H1 (cell line): ENCODE measurements around the gene TPPP3. TPM values are rescaled to one million over a fixed set of nuclear protein-coding genes. Genes with fewer than 3 reads are reported as not detected.

Source experiments
- CTCF ChIA-PET: fragments of 300-600 bp; sonication (Branson Sonifier 250); formaldehyde crosslinking; loops from one replicate; lab custom pipeline; 2021; ENCODE audit not compliant: partially characterized antibody; lab: Charles Lee
- POLR2A ChIA-PET: fragments of 300-600 bp; sonication (Branson Sonifier 250); formaldehyde crosslinking; loops from one replicate; lab custom pipeline; 2021; ENCODE audit warnings: inconsistent platforms; ENCODE audit not compliant: partially characterized antibody; lab: Charles Lee
- DNase-seq, 2 experiments: peaks; one replicate each; pipeline versions ENCODE4 v3.0.0 to v3.0.0-alpha.2; 2010 to 2022; ENCODE audit warnings: low spot score in 2 of 2, low read depth in 1 of 2, mixed read lengths in 1 of 2
- FAIRE-seq: peaks from 2 replicates; lab custom pipeline; 2011; peaks lifted over from hg19 to GRCh38; lab: Jason Lieb, UNC
- H2AFZ ChIP-seq: 2 replicates; pipeline ENCODE4 v1.8.1; 2012; ENCODE audit warnings: low read length, inconsistent platforms
- H2AK5ac ChIP-seq: 2 replicates; pipeline ENCODE4 v1.6.1; 2013; ENCODE audit warnings: low read depth, low read length
- H2BK120ac ChIP-seq: replicated peaks from 2 replicates; pipeline ENCODE3; 2013; ENCODE audit warnings: low read depth, low read length, inconsistent platforms
- H2BK12ac ChIP-seq: 2 replicates; pipeline ENCODE4 v1.6.1; 2013; ENCODE audit warnings: low read depth, low read length
- H2BK15ac ChIP-seq: 2 replicates; pipeline ENCODE4 v1.6.1; 2013; ENCODE audit warnings: low read length
- H2BK20ac ChIP-seq: 2 replicates; pipeline ENCODE4 v1.6.1; 2013; ENCODE audit warnings: low read length
- H2BK5ac ChIP-seq: 2 replicates; pipeline ENCODE4 v1.6.1; 2013; ENCODE audit warnings: low read depth, low read length
- H3K14ac ChIP-seq: 2 replicates; pipeline ENCODE4 v1.6.1; 2013; ENCODE audit warnings: inconsistent platforms; ENCODE audit not compliant: insufficient read length
- H3K18ac ChIP-seq: 2 replicates; pipeline ENCODE4 v1.6.1; 2013; ENCODE audit warnings: low read length; ENCODE audit errors: extremely low read depth
- H3K23ac ChIP-seq: 2 replicates; pipeline ENCODE4 v1.6.1; 2013; ENCODE audit warnings: inconsistent platforms; ENCODE audit not compliant: insufficient read length
- H3K23me2 ChIP-seq: 2 replicates; pipeline ENCODE4 v1.6.1; 2013; ENCODE audit warnings: low read depth, low read length
- H3K27ac ChIP-seq: 2 replicates; pipeline ENCODE4 v1.6.1; 2011; ENCODE audit warnings: low read depth, low read length, inconsistent platforms
- H3K27me3 ChIP-seq, 4 experiments: replicated peaks in 1 of 4; 1 replicate in 1 of 4; 2 replicates in 3 of 4; pipeline versions ENCODE4 v1.6.1 to v1.8.1; 2011 to 2013; ENCODE audit warnings: low read length in 3 of 4, mild to moderate bottlenecking in 3 of 4, inconsistent platforms in 2 of 4, mixed read lengths in 2 of 4, moderate library complexity in 1 of 4; ENCODE audit not compliant: control insufficient read depth in 3 of 4, insufficient read depth in 3 of 4; ENCODE audit errors: extremely low read depth in 1 of 4
- H3K36me3 ChIP-seq, 4 experiments: 2 replicates each; pipeline versions ENCODE4 v1.6.1 to v1.8.1; 2011 to 2013; ENCODE audit warnings: mild to moderate bottlenecking in 4 of 4, low read length in 3 of 4, moderate library complexity in 2 of 4, control low read depth in 1 of 4, inconsistent platforms in 1 of 4; ENCODE audit not compliant: insufficient read depth in 4 of 4, control insufficient read depth in 2 of 4
- H3K4ac ChIP-seq: replicated peaks from 2 replicates; pipeline ENCODE3; 2013; ENCODE audit warnings: low read length, low read depth, mixed read lengths, inconsistent platforms; ENCODE audit not compliant: insufficient read length
- H3K4me1 ChIP-seq, 4 experiments: replicated peaks in 1 of 4; 1 replicate in 1 of 4; 2 replicates in 3 of 4; pipeline versions ENCODE4 v1.6.1 to v1.8.1; 2011 to 2013; ENCODE audit warnings: low read length in 3 of 4, inconsistent platforms in 2 of 4, mixed read lengths in 1 of 4; ENCODE audit not compliant: insufficient read depth in 4 of 4, control insufficient read depth in 3 of 4
- H3K4me2 ChIP-seq, 2 experiments: 2 replicates each; pipeline versions ENCODE4 v1.6.1 to v1.8.1; 2011 to 2013; ENCODE audit warnings: low read depth in 2 of 2, low read length in 2 of 2, control low read depth in 1 of 2, inconsistent platforms in 1 of 2, mild to moderate bottlenecking in 1 of 2; ENCODE audit not compliant: insufficient read depth in 1 of 2
- H3K4me3 ChIP-seq, 4 experiments: fragments of 200-600, 300-600 bp in 1 of 4; sonication (generic), shearing (Covaris generic), sonication (Bioruptor Twin) in 1 of 4; 2 replicates each; pipeline versions ENCODE4 v1.5.1 to v1.8.1; 2011 to 2016; ENCODE audit warnings: low read length in 4 of 4, low read depth in 3 of 4, control low read depth in 2 of 4, inconsistent platforms in 2 of 4, mild to moderate bottlenecking in 2 of 4, mixed read lengths in 1 of 4, moderate library complexity in 1 of 4; ENCODE audit not compliant: insufficient read depth in 2 of 4; ENCODE audit errors: extremely low read depth in 1 of 4
- H3K56ac ChIP-seq: replicated peaks from 2 replicates; pipeline ENCODE3; 2013; ENCODE audit warnings: low read depth, mild to moderate bottlenecking, mixed read lengths, low read length, inconsistent platforms; ENCODE audit not compliant: insufficient read length
- H3K79me1 ChIP-seq: 2 replicates; pipeline ENCODE4 v1.6.1; 2013; ENCODE audit warnings: low read depth, low read length, control low read depth
- H3K79me2 ChIP-seq, 2 experiments: 2 replicates each; pipeline versions ENCODE4 v1.6.1 to v1.8.1; 2012 to 2013; ENCODE audit warnings: low read length in 2 of 2, mild to moderate bottlenecking in 2 of 2, inconsistent platforms in 1 of 2; ENCODE audit not compliant: insufficient read depth in 2 of 2, control insufficient read depth in 1 of 2
- H3K9ac ChIP-seq, 4 experiments: replicated peaks in 1 of 4; 1 replicate in 1 of 4; 2 replicates in 3 of 4; pipeline versions ENCODE4 v1.6.1 to v1.8.1; 2011 to 2013; ENCODE audit warnings: low read depth in 3 of 4, low read length in 3 of 4, control low read depth in 2 of 4, mild to moderate bottlenecking in 2 of 4, moderate library complexity in 2 of 4, inconsistent platforms in 1 of 4; ENCODE audit errors: extremely low read depth in 1 of 4
- H3K9me3 ChIP-seq, 2 experiments: 2 replicates each; pipeline versions ENCODE4 v1.6.1 to v1.8.1; 2012 to 2013; ENCODE audit warnings: mild to moderate bottlenecking in 2 of 2, moderate library complexity in 2 of 2, control low read depth in 1 of 2, inconsistent platforms in 1 of 2, low read depth in 1 of 2, low read length in 1 of 2, mixed read lengths in 1 of 2; ENCODE audit not compliant: insufficient read depth in 2 of 2
- H4K20me1 ChIP-seq, 2 experiments: replicated peaks in 1 of 2; 2 replicates each; pipeline versions ENCODE3 to v1.8.1; 2011 to 2013; ENCODE audit warnings: inconsistent platforms in 2 of 2, low read length in 2 of 2, mild to moderate bottlenecking in 1 of 2; ENCODE audit not compliant: insufficient read depth in 2 of 2, control insufficient read depth in 1 of 2
- H4K5ac ChIP-seq: 2 replicates; pipeline ENCODE4 v1.6.1; 2013; ENCODE audit warnings: low read length, low read depth, mixed read lengths, inconsistent platforms; ENCODE audit not compliant: insufficient read length
- H4K8ac ChIP-seq: 2 replicates; pipeline ENCODE4 v1.8.0; 2013; ENCODE audit warnings: mild to moderate bottlenecking, moderate library complexity, low read length, inconsistent platforms; ENCODE audit not compliant: insufficient read depth; ENCODE audit errors: extremely low read depth
- H4K91ac ChIP-seq: replicated peaks from 2 replicates; pipeline ENCODE3; 2013; ENCODE audit warnings: low read length, mixed read lengths, inconsistent platforms; ENCODE audit not compliant: insufficient read length
- EP300 ChIP-seq, 2 experiments: IDR thresholded peaks; 1 replicate in 1 of 2; 2 replicates in 1 of 2; pipeline ENCODE4 v1.6.1; 2011 to 2012; ENCODE audit warnings: low read depth in 2 of 2, low read length in 2 of 2, mild to moderate bottlenecking in 2 of 2, borderline replicate concordance in 1 of 2, inconsistent platforms in 1 of 2, moderate library complexity in 1 of 2
- FOSL1 ChIP-seq: IDR thresholded peaks from 2 replicates; pipeline ENCODE4 v1.6.1; 2011; ENCODE audit warnings: mild to moderate bottlenecking, low read depth, low read length, moderate library complexity; ENCODE audit not compliant: insufficient read depth
- HDAC2 ChIP-seq, 2 experiments: fragments of 300-600 bp in 1 of 2; sonication (generic) in 1 of 2; IDR thresholded peaks; 2 replicates each; pipeline ENCODE4 v1.6.1; 2011 to 2012; ENCODE audit warnings: low read depth in 2 of 2, low read length in 2 of 2, mild to moderate bottlenecking in 2 of 2, moderate library complexity in 2 of 2, borderline replicate concordance in 1 of 2, inconsistent platforms in 1 of 2
- POLR2A ChIP-seq, 2 experiments: IDR thresholded peaks; 1 replicate in 1 of 2; 2 replicates in 1 of 2; pipeline ENCODE4 v1.6.1; 2011; ENCODE audit warnings: low read depth in 2 of 2, low read length in 2 of 2, mild to moderate bottlenecking in 2 of 2; ENCODE audit errors: control extremely low read depth in 1 of 2
- SAP30 ChIP-seq: fragments of 300-600 bp; sonication (generic); IDR thresholded peaks from 2 replicates; pipeline ENCODE4 v1.7.1; 2012; ENCODE audit warnings: low read length, moderate library complexity, mild to moderate bottlenecking, inconsistent platforms; ENCODE audit not compliant: insufficient read depth, insufficient replicate concordance
- SP1 ChIP-seq: IDR thresholded peaks from 2 replicates; pipeline ENCODE4 v1.6.1; 2011; ENCODE audit warnings: low read depth, low read length
- SP4 ChIP-seq: IDR thresholded peaks from 2 replicates; pipeline ENCODE4 v1.6.1; 2012; ENCODE audit warnings: low read length, inconsistent platforms
- WGBS, 2 experiments: shearing (Covaris generic) in 1 of 2; methylation state at CpG; one replicate each; pipeline versions ENCODE4 v1.1.6 to v1.1.7; 2013 to 2015; ENCODE audit warnings: low lambda C conversion rate in 2 of 2, mixed read lengths in 2 of 2, inconsistent platforms in 1 of 2, low coverage in 1 of 2, missing lambda C conversion rate in 1 of 2; ENCODE audit not compliant: insufficient replicate concordance in 2 of 2, insufficient coverage in 1 of 2, insufficient read length in 1 of 2; ENCODE audit errors: extremely low coverage in 1 of 2, missing lambda C conversion rate in 1 of 2; 5-methylcytosine and 5-hydroxymethylcytosine counted together
- polyA plus RNA-seq, 7 experiments: library from polyadenylated mRNA; depleted of rRNA in 3 of 7; stranded (reverse) in 5 of 7; unstranded in 2 of 7; fragments of >200 nt in 5 of 7; fragments of 200-250 nt in 2 of 7; gene quantifications; 1 replicate in 5 of 7; 2 replicates in 1 of 7; 4 replicates in 1 of 7; pipeline versions ENCODE4 v1.2.1 to v1.2.3, GENCODE V29; 2011 to 2013; ENCODE audit warnings: missing spikeins in 2 of 7, mixed read lengths in 2 of 7
- total RNA-seq: library from RNA; stranded (reverse); fragmentation: NEBNext Ultra II Directional; extraction: Animal tissue kit (Norgen Biotek cat#: 25700); gene quantifications from 2 replicates; pipeline ENCODE4 v1.2.1, GENCODE V29; 2021
- TF ChIP-seq, protein P1 (sequence below), 3 experiments: IDR thresholded peaks; 1 replicate in 2 of 3; 2 replicates in 1 of 3; pipeline versions ENCODE4 v1.5.1 to v1.6.1; 2011; ENCODE audit warnings: low read length in 3 of 3, mild to moderate bottlenecking in 3 of 3, inconsistent platforms in 2 of 3, low read depth in 1 of 3, moderate library complexity in 1 of 3; ENCODE audit not compliant: insufficient read depth in 1 of 3; ENCODE audit errors: control extremely low read depth in 1 of 3

Gene TPPP3
- total and polyA plus RNA-seq, 2 of the 8 experiments (the other 6 are each of a cell fraction or from before 2014, with no cell fraction given), result 0.77 to 1.0 TPM

DNA sequence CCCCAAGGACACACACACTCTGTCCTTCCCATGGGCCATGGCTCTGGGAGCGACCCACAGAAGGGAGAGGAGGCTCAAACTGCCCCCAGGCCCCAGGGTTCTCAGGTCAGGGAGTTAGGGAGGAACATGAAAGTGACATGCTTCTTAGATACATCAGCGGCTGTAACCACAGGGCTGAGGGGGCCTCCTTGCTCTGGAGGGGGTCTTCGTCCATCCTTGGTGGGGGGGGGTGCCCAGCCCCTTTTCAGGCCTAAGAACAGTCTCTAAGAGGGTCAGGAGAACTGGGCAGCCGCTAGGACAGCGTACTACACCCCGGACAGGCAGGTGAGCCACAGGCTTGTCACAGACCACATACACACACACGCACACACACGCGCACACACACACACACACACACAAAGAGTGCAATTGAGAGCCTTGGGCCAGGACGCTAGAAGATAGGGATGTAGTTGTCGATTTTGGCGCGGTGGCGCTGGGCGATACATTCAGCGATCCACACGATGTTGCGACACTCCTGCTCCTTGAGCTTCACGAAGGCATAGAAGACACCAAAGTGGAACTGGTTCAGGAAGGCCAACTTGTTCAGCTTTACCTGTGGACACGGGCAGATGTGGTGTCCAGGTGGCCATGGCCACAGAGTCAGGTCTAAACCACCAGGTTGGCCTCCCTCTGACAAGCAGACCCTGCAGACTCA, 44.9 kb upstream of the TPPP3 start:
- Histone ChIP-seq H2AK5ac (no peak overlapping the region), H3K14ac (no peak overlapping the region), H2BK15ac (no peak overlapping the region), H3K36me3 (peaks cover 7 to 17% (median 9%) of the 10 kb centered on the region in 4 experiments; a peak in 7 of 8 replicates), H2BK5ac (no peak overlapping the region), H4K91ac (no peak overlapping the region), H3K27me3 (no peaks in the 10 kb centered on the region), H4K5ac (no peak overlapping the region), H2BK20ac (no peak overlapping the region), H3K79me1 (peaks cover 3% of the 10 kb centered on the region; the same call in 1 of the 2 replicates), H3K18ac (no peak overlapping the region), H2AFZ (no peak overlapping the region), H3K4ac (no peak overlapping the region), H3K9me3 (no peaks in the 10 kb centered on the region), H2BK12ac (no peak overlapping the region), H3K56ac (no peak overlapping the region), H3K27ac (no peak overlapping the region; the same call in 1 of the 2 replicates), H2BK120ac (no peak overlapping the region), H4K8ac (no peak overlapping the region), H3K79me2 (no peaks in the 10 kb centered on the region), H3K4me3 (no peak overlapping the region), H3K4me2 (no peak overlapping the region), H3K4me1 (peaks cover 0 to 5% (median 3%) of the 10 kb centered on the region in 4 experiments; a peak in 5 of 7 replicates), H3K9ac (no peak overlapping the region), H3K23ac (no peak overlapping the region), H3K23me2 (no peaks in the 10 kb centered on the region), H4K20me1 (peaks cover 0 to 10% of the 10 kb centered on the region in 2 experiments)
- DNase-seq (no peak), FAIRE-seq (no peak)
- ChIA-PET POLR2A (interaction anchor here (0.7 to 1.2 kb wide), 2 partner anchors 14 to 32 kb away, joined by 3 read pairs; no protein-coding TSS in a partner anchor), CTCF (interaction anchor here (1.2 to 28.4 kb wide), 6 partner anchors 12 to 53 kb away, joined by 3 to 683 read pairs (median 5); partner anchors contain the start of gene ATP6V0D1)
- 92% methylated on average over 17 of the region's 20 CpGs; no CpG with 5 or more reads in 1 of the 2 experiments for WGBS, 2 experiments
- TF ChIP-seq FOSL1, result no peak
- no peak for TF ChIP-seq HDAC2 (IDR thresholded peaks at IDR 0.05; ENCODE audit: borderline replicate concordance in 1 of 2, low read depth in 2 of 2, low read length in 2 of 2)
- no peak for TF ChIP-seq SP1
- no peak for TF ChIP-seq SP4
- no peak; a peak in 1 of 3 replicates for TF ChIP-seq POLR2A (IDR thresholded peaks at IDR 0.05; ENCODE audit: control extremely low read depth in 1 of 2, low read depth in 2 of 2, low read length in 2 of 2)
- TF ChIP-seq, protein P1, sequence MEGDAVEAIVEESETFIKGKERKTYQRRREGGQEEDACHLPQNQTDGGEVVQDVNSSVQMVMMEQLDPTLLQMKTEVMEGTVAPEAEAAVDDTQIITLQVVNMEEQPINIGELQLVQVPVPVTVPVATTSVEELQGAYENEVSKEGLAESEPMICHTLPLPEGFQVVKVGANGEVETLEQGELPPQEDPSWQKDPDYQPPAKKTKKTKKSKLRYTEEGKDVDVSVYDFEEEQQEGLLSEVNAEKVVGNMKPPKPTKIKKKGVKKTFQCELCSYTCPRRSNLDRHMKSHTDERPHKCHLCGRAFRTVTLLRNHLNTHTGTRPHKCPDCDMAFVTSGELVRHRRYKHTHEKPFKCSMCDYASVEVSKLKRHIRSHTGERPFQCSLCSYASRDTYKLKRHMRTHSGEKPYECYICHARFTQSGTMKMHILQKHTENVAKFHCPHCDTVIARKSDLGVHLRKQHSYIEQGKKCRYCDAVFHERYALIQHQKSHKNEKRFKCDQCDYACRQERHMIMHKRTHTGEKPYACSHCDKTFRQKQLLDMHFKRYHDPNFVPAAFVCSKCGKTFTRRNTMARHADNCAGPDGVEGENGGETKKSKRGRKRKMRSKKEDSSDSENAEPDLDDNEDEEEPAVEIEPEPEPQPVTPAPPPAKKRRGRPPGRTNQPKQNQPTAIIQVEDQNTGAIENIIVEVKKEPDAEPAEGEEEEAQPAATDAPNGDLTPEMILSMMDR (IDR thresholded peaks at IDR 0.05; ENCODE audit: control extremely low read depth in 1 of 3, insufficient read depth in 1 of 3, low read depth in 1 of 3, low read length in 3 of 3), result no peak
- TF ChIP-seq SAP30, result no peak
- no peak for TF ChIP-seq EP300 (IDR thresholded peaks at IDR 0.05; ENCODE audit: borderline replicate concordance in 1 of 2, low read depth in 2 of 2, low read length in 2 of 2)
